ENCODE data around the gene KDM4D. TPM values are rescaled to one million over a fixed set of nuclear protein-coding genes. Genes with fewer than 3 reads are reported as not detected.

KDM4D gene
- total and polyA plus RNA-seq, 2 of the 8 experiments (the other 6 are each of a cell fraction or from before 2014, with no cell fraction given) = 1.5 to 4.5 TPM

Other genes with a start within 250 kb of the KDM4D start
- gene AMOTL1, start 205.4 kb upstream of the KDM4D start, total RNA-seq (2021; fragmentation: NEBNext Ultra II Directional; extraction: Animal tissue kit (Norgen Biotek cat#: 25700)) = 27.6 and 31.6 TPM in 2 replicates
- gene AMOTL1, start 205.4 kb upstream of the KDM4D start, polyA plus RNA-seq (2011; rRNA removed) = 8.2 and 9.0 TPM in 2 replicates
- gene CWC15, start 153 bp upstream of the KDM4D start, total RNA-seq (2021; fragmentation: NEBNext Ultra II Directional; extraction: Animal tissue kit (Norgen Biotek cat#: 25700)) = 59.4 and 63.2 TPM in 2 replicates
- gene CWC15, start 153 bp upstream of the KDM4D start, polyA plus RNA-seq (2011; rRNA removed) = 6.9 and 15.7 TPM in 2 replicates
- gene KDM4E, start 51.5 kb downstream of the KDM4D start, total RNA-seq (2021; fragmentation: NEBNext Ultra II Directional; extraction: Animal tissue kit (Norgen Biotek cat#: 25700)) = not detected in 2 replicates
- gene KDM4E, start 51.5 kb downstream of the KDM4D start, polyA plus RNA-seq (2011; rRNA removed) = not detected in 2 replicates
- not detected in 2 replicates for gene KDM4F, start 75.7 kb downstream of the KDM4D start, total RNA-seq (2021; fragmentation: NEBNext Ultra II Directional; extraction: Animal tissue kit (Norgen Biotek cat#: 25700))
- gene KDM4F, start 75.7 kb downstream of the KDM4D start, polyA plus RNA-seq (2011; rRNA removed) = not detected in 2 replicates
- gene SRSF8, start 93.2 kb downstream of the KDM4D start, total RNA-seq (2021; fragmentation: NEBNext Ultra II Directional; extraction: Animal tissue kit (Norgen Biotek cat#: 25700)) = 18.5 TPM in 2 replicates
- gene SRSF8, start 93.2 kb downstream of the KDM4D start, polyA plus RNA-seq (2011; rRNA removed) = 11.4 and 13.2 TPM in 2 replicates
- gene ENDOD1, start 116.1 kb downstream of the KDM4D start, total RNA-seq (2021; fragmentation: NEBNext Ultra II Directional; extraction: Animal tissue kit (Norgen Biotek cat#: 25700)) = 2.2 and 2.5 TPM in 2 replicates
- 1.1 and 1.2 TPM in 2 replicates for gene ENDOD1, start 116.1 kb downstream of the KDM4D start, polyA plus RNA-seq (2011; rRNA removed)

Data from H1 (cell line).